Measurements from ENCODE around the gene MAL. TPM values are rescaled to one million over a fixed set of nuclear protein-coding genes. Genes with fewer than 3 reads are reported as not detected.
"Not testable (repeated sequence)": the region's sequence is repeated elsewhere in the genome, so short reads cannot be mapped to it uniquely, and the experiment has no call there.

Gene MAL
- total RNA-seq, 1 experiment from 2014 or later: not detected

DNA sequence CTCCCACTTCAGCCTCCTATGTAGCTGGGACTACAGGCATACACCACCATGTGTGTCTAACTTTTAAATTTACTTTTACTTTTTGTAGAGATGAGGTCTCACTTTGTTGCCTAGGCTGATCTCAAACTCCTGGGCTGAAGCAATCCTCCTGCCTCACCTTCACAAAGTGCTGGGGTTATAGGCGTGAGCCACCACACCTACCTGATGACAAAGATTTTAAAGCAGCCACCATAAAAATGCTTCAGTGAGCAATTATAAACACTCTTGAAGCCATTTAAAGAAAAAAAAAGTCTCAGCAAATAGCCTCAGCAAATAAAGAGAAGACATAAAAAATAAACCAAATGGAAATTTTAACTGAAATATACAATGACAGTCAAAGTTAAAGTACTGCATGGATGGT is 60.5 kb downstream of the MAL start:
- DNase-seq (ENCODE audit: unreplicated experiment): no peak
- H3K4me1 Mint-ChIP-seq (ENCODE audit: insufficient read depth, unreplicated experiment): no peaks in the 10 kb centered on the region
- H3K4me3 Mint-ChIP-seq (ENCODE audit: unreplicated experiment): no peak overlapping the region
- no peaks in the 10 kb centered on the region for H3K27me3 Mint-ChIP-seq (ENCODE audit: insufficient read depth, unreplicated experiment)
- ChIA-PET POLR2A (interaction anchor here (0.7 kb wide), 1 partner anchor 22 kb away, joined by 3 read pairs; no protein-coding TSS in a partner anchor), CTCF (interaction anchor here (1.0 kb wide), 1 partner anchor 9 kb away, joined by 3 read pairs; no protein-coding TSS in a partner anchor)
- H3K27ac Mint-ChIP-seq (ENCODE audit: low read depth, unreplicated experiment): no peak overlapping the region
- intact Hi-C loops (cut with micrococcal nuclease): no loop called here
- H3K9me3 Mint-ChIP-seq (ENCODE audit: unreplicated experiment): peaks cover 6% of the 10 kb centered on the region
- TF ChIP-seq, protein P1, sequence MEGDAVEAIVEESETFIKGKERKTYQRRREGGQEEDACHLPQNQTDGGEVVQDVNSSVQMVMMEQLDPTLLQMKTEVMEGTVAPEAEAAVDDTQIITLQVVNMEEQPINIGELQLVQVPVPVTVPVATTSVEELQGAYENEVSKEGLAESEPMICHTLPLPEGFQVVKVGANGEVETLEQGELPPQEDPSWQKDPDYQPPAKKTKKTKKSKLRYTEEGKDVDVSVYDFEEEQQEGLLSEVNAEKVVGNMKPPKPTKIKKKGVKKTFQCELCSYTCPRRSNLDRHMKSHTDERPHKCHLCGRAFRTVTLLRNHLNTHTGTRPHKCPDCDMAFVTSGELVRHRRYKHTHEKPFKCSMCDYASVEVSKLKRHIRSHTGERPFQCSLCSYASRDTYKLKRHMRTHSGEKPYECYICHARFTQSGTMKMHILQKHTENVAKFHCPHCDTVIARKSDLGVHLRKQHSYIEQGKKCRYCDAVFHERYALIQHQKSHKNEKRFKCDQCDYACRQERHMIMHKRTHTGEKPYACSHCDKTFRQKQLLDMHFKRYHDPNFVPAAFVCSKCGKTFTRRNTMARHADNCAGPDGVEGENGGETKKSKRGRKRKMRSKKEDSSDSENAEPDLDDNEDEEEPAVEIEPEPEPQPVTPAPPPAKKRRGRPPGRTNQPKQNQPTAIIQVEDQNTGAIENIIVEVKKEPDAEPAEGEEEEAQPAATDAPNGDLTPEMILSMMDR (IDR thresholded peaks at IDR 0.05; ENCODE audit: unreplicated experiment): no peak
- no TSS peak for BruUV-seq (replicated peaks)
- peaks cover 54% of the 10 kb centered on the region for H3K36me3 Mint-ChIP-seq (ENCODE audit: insufficient read depth, unreplicated experiment)

- Mint-ChIP-seq H3K36me3 (ENCODE audit: insufficient read depth, unreplicated experiment) (peaks cover 59% of the 10 kb centered on the region), H3K4me3 (ENCODE audit: unreplicated experiment) (no peak overlapping the region), H3K4me1 (ENCODE audit: insufficient read depth, unreplicated experiment) (no peaks in the 10 kb centered on the region), H3K9me3 (ENCODE audit: unreplicated experiment) (peaks cover 6% of the 10 kb centered on the region), H3K27me3 (ENCODE audit: insufficient read depth, unreplicated experiment) (no peaks in the 10 kb centered on the region), H3K27ac (ENCODE audit: low read depth, unreplicated experiment) (no peak overlapping the region)
- intact Hi-C loops (cut with micrococcal nuclease): no loop called here
- TF ChIP-seq, protein P1 (IDR thresholded peaks at IDR 0.05; ENCODE audit: unreplicated experiment): no peak
- BruUV-seq (replicated peaks): no TSS peak
- POLR2A ChIA-PET: interaction anchor here (0.7 kb wide), 1 partner anchor 14 kb away, joined by 3 read pairs; no protein-coding TSS in a partner anchor
- CTCF ChIA-PET: interaction anchor here (1.1 to 2.6 kb wide), 3 partner anchors 9 to 64 kb away, joined by 4 to 9 read pairs (median 4); no protein-coding TSS in a partner anchor
- DNase-seq (ENCODE audit: unreplicated experiment): no peak
Observed at GRCh38 chr2:95087379-95087778, 61.9 kb downstream of the MAL start.

GRCh38 chr2:95091885-95092555 is 66.5 kb downstream of the MAL start:
- DNase-seq (ENCODE audit: unreplicated experiment): no peak
- intact Hi-C loops (cut with micrococcal nuclease): no loop called here
- TF ChIP-seq, protein P1 (IDR thresholded peaks at IDR 0.05; ENCODE audit: unreplicated experiment): no peak
- H3K4me3 Mint-ChIP-seq (ENCODE audit: unreplicated experiment): no peak overlapping the region
- H3K9me3 Mint-ChIP-seq (ENCODE audit: unreplicated experiment): no peaks in the 10 kb centered on the region
- peaks cover 70% of the 10 kb centered on the region for H3K36me3 Mint-ChIP-seq (ENCODE audit: insufficient read depth, unreplicated experiment)
- H3K27me3 Mint-ChIP-seq (ENCODE audit: insufficient read depth, unreplicated experiment): no peaks in the 10 kb centered on the region
- no TSS peak for BruUV-seq (replicated peaks)
- H3K4me1 Mint-ChIP-seq (ENCODE audit: insufficient read depth, unreplicated experiment): no peaks in the 10 kb centered on the region
- ChIA-PET POLR2A (interaction anchor here (0.6 kb wide), 1 partner anchor 42 kb away, joined by 3 read pairs; no protein-coding TSS in a partner anchor), CTCF (interaction anchor here (1.5 kb wide), 1 partner anchor 23 kb away, joined by 4 read pairs; no protein-coding TSS in a partner anchor)
- no peak overlapping the region for H3K27ac Mint-ChIP-seq (ENCODE audit: low read depth, unreplicated experiment)

DNA sequence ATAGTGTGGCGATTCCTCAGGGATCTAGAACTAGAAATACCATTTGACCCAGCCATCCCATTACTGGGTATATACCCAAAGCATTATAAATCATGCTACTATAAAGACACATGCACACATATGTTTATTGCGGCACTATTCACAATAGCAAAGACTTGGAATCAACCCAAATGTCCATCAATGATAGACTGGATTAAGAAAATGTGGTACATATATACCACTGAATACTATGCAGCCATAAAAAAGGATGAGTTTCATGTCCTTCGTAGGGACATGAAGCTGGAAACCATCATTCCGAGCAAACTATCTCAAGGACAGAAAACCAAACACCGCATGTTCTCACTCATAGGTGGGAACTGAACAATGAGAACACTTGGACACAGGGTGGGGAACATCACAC is 72.8 kb downstream of the MAL start:
- not testable (repeated sequence) for BruUV-seq (replicated peaks)

More for the DNA sequence above, 72.8 kb downstream of the MAL start:
- H3K36me3 Mint-ChIP-seq (ENCODE audit: insufficient read depth, unreplicated experiment): peaks cover 93% of the 10 kb centered on the region
- DNase-seq (ENCODE audit: unreplicated experiment); H3K27me3 Mint-ChIP-seq (ENCODE audit: insufficient read depth, unreplicated experiment); H3K9me3 Mint-ChIP-seq (ENCODE audit: unreplicated experiment); intact Hi-C loops (cut with micrococcal nuclease); CTCF ChIA-PET; H3K27ac Mint-ChIP-seq (ENCODE audit: low read depth, unreplicated experiment); POLR2A ChIA-PET; H3K4me3 Mint-ChIP-seq (ENCODE audit: unreplicated experiment); H3K4me1 Mint-ChIP-seq (ENCODE audit: insufficient read depth, unreplicated experiment): not testable (repeated sequence)

Measured in MCF 10A (cell line).